Left lung (tissue), 10 donors: Measurements from ENCODE around the gene TDRD1. TPM values are rescaled to one million over a fixed set of nuclear protein-coding genes. Genes with fewer than 3 reads are reported as not detected.

Experiments used
- ATAC-seq: fragments of 200-7000 bp; cut with Tn5 transposase; one replicate; pipeline ENCODE4 v1.9.1; 2020; ENCODE audit warnings: moderate library complexity
- DNase-seq, 4 donors: peaks; one replicate each; pipeline ENCODE4 v3.0.0-alpha.2; 2013 to 2020
- H3K27ac ChIP-seq, 2 donors: fragments of 200-600 bp; sonication (generic) in 1 of 2; one replicate each; pipeline versions ENCODE4 v1.5.0 to v1.8.0; 2020 to 2021
- H3K27me3 ChIP-seq, 2 donors: fragments of 200-600 bp; sonication (generic) in 1 of 2; one replicate each; pipeline versions ENCODE4 v1.5.0 to v1.8.0; 2020 to 2021
- H3K36me3 ChIP-seq, 2 donors: fragments of 200-600 bp; sonication (generic) in 1 of 2; one replicate each; pipeline versions ENCODE4 v1.5.0 to v1.8.0; 2020 to 2021
- H3K4me1 ChIP-seq, 2 donors: fragments of 200-600 bp; one replicate each; pipeline ENCODE4 v1.8.0; 2021
- H3K4me3 ChIP-seq, 2 donors: fragments of 200-600 bp; sonication (generic) in 1 of 2; one replicate each; pipeline versions ENCODE4 v1.5.0 to v1.8.0; 2020 to 2021; ENCODE audit warnings: mild to moderate bottlenecking in 1 of 2
- H3K9me3 ChIP-seq, 2 donors: fragments of 200-600 bp; sonication (generic) in 1 of 2; one replicate each; pipeline versions ENCODE4 v1.5.0 to v1.8.0; 2020 to 2021
- intact Hi-C, 2 donors: fragments of 100-400 bp; cut with DNase I; formaldehyde crosslinking; loops; one replicate each; pipeline versions ENCODE4 v1.11.2 to v1.14.2; 2022
- polyA plus RNA-seq, 6 donors: library from polyadenylated mRNA; unstranded; fragments of 120-200 nt; gene quantifications; one replicate each; pipeline ENCODE4 v1.2.1, GENCODE V29; 2013; ENCODE audit not compliant: insufficient read length in 6 of 6
- total RNA-seq, 2 donors: library from RNA; stranded (reverse); fragmentation: NEBNext Ultra II Directional; extraction: Animal tissue kit (Norgen Biotek cat#: 25700); gene quantifications; one replicate each; pipeline ENCODE4 v1.2.1, GENCODE V29; 2021
- TF ChIP-seq, protein P1 (sequence below), 2 donors: fragments of 200-600 bp; sonication (generic) in 1 of 2; IDR thresholded peaks; one replicate each; pipeline versions ENCODE4 v1.5.0 to v1.8.0; 2021; ENCODE audit warnings: antibody characterized with exemption in 2 of 2
- donor health status: DM: no; HTN: yes; CAD: no.
- donor health status: DM: no; HTN: no; CAD: no.

The TDRD1 gene
- total and polyA plus RNA-seq, 8 donors: 0.15 to 0.50 (median 0.20) TPM

DNA sequence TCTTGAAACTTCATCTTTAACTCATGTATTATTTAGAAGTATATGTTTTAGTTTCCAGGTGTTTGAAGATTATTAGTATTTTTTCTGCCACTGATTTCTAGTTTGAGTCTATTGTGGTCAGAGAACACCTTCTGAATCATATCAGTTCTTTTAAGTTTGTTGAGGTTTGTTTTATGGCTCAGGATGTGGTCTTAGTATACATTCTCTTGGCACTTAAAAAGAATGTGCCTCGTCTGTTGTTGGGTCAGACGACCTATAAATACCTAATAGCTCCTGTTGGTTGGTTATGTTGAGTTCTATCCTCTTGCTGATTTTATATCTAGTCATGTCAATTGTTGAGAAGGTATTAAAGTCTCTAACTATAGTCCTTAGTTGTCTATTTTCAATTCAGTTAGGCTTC lies 15.9 kb downstream of the TDRD1 start:
- TF ChIP-seq, protein P1, sequence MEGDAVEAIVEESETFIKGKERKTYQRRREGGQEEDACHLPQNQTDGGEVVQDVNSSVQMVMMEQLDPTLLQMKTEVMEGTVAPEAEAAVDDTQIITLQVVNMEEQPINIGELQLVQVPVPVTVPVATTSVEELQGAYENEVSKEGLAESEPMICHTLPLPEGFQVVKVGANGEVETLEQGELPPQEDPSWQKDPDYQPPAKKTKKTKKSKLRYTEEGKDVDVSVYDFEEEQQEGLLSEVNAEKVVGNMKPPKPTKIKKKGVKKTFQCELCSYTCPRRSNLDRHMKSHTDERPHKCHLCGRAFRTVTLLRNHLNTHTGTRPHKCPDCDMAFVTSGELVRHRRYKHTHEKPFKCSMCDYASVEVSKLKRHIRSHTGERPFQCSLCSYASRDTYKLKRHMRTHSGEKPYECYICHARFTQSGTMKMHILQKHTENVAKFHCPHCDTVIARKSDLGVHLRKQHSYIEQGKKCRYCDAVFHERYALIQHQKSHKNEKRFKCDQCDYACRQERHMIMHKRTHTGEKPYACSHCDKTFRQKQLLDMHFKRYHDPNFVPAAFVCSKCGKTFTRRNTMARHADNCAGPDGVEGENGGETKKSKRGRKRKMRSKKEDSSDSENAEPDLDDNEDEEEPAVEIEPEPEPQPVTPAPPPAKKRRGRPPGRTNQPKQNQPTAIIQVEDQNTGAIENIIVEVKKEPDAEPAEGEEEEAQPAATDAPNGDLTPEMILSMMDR (IDR thresholded peaks at IDR 0.05): no peak
- intact Hi-C loops: no loop called here

DNA sequence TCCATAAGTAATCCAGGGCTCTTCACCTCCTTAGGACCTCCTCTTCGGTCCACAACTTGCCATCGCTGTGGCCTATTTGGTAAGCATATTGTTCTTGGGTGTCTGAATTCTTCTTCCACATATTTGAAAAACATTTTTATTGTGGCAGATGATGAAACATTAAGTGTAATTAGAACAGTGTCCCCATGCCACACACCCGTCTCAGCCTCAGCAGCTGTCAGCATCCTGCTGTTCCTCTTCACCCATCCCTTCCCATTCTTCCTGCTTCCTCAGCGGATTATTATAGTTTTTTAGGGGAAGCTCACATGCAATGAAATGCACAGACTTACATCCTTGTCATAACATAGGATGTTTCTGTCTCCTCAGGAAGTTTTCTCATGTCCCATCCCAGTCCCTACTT lies 20.1 kb downstream of the TDRD1 start:
- no peak overlapping the region for H3K4me3 ChIP-seq
- intact Hi-C loops: no loop called here

More for the DNA sequence above, 15.9 kb downstream of the TDRD1 start:
- no peaks in the 10 kb centered on the region for H3K36me3 ChIP-seq
- H3K27ac ChIP-seq: no peak overlapping the region
- no peaks in the 10 kb centered on the region for H3K27me3 ChIP-seq
- ATAC-seq: no peak
- H3K9me3 ChIP-seq: no peaks in the 10 kb centered on the region
- DNase-seq: no peak
- H3K4me1 ChIP-seq: no peaks in the 10 kb centered on the region
- no peak overlapping the region for H3K4me3 ChIP-seq

DNA sequence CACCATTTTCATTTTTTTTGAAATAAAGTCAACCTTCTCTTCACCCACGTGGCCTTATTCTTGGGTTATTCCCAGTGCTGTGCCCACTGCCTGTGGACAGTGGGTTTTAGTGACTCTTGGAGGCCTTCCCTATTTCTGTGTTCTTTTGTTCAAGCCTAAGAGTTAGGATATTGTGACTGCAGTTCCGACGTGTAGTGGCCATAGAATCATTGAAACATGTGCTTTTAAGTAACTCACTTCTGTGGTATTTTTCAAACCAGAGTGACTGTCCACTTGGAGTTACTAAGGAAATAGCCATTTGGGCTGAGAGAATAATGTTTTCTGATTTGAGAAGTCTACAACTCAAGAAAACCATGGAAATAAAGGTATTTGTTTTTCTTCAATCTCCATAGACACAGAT lies 23.7 kb downstream of the TDRD1 start:
- Histone ChIP-seq H3K4me1 (no peaks in the 10 kb centered on the region), H3K4me3 (no peak overlapping the region), H3K27ac (no peak overlapping the region), H3K9me3 (no peaks in the 10 kb centered on the region), H3K27me3 (no peaks in the 10 kb centered on the region), H3K36me3 (no peaks in the 10 kb centered on the region)
- DNase-seq (no peak), ATAC-seq (no peak)
- intact Hi-C loops: no loop called here
- TF ChIP-seq, protein P1 (IDR thresholded peaks at IDR 0.05): no peak

More for the DNA sequence above, 20.1 kb downstream of the TDRD1 start:
- Histone ChIP-seq H3K9me3 (no peaks in the 10 kb centered on the region), H3K36me3 (no peaks in the 10 kb centered on the region), H3K27me3 (no peaks in the 10 kb centered on the region), H3K4me1 (no peaks in the 10 kb centered on the region), H3K27ac (no peak overlapping the region)
- no peak for DNase-seq
- no peak for ATAC-seq
- TF ChIP-seq, protein P1 (IDR thresholded peaks at IDR 0.05): no peak

- Histone ChIP-seq H3K9me3 (no peaks in the 10 kb centered on the region), H3K27me3 (no peaks in the 10 kb centered on the region), H3K27ac (no peak overlapping the region), H3K4me1 (no peaks in the 10 kb centered on the region), H3K4me3 (no peak overlapping the region), H3K36me3 (no peaks in the 10 kb centered on the region)
- ATAC-seq (no peak), DNase-seq (no peak)
- TF ChIP-seq, protein P1 (IDR thresholded peaks at IDR 0.05): no peak
- intact Hi-C loops: no loop called here
These were observed 27.7 kb downstream of the TDRD1 start for GRCh38 chr10:114206902-114207301.

DNA sequence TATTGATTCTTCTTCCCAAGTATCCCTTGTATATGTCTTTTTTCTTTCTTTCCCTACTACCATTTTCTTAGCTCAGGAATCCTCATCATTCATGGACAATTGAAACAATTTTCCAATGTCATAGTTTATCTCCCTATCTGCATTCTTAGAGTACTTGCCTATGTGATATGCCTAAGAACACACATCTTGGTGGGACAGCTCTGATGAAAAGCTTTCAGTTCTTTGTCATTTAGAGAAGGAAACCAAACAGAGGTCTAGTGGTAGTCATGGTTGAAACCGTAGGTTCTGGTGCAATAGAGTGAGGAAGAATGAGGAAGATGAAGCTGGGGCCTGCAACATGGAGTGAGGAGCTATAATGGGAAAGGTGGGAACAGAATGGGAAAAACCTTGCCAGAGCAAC lies 28.2 kb downstream of the TDRD1 start:
- H3K27ac ChIP-seq: no peak overlapping the region
- H3K4me3 ChIP-seq: no peak overlapping the region
- H3K4me1 ChIP-seq: no peaks in the 10 kb centered on the region
- intact Hi-C loops: no loop called here
- no peaks in the 10 kb centered on the region for H3K36me3 ChIP-seq
- DNase-seq (no peak), ATAC-seq (no peak)
- no peaks in the 10 kb centered on the region for H3K9me3 ChIP-seq
- TF ChIP-seq, protein P1 (IDR thresholded peaks at IDR 0.05): no peak
- H3K27me3 ChIP-seq: no peaks in the 10 kb centered on the region
